H9 (cell line): ENCODE data around the gene CHN1. TPM values are rescaled to one million over a fixed set of nuclear protein-coding genes. Genes with fewer than 3 reads are reported as not detected.

Source experiments
- DNase-seq: peaks from one replicate; pipeline ENCODE4 v3.0.0-alpha.2; 2017
- H2AFZ ChIP-seq: one replicate; pipeline ENCODE4 v1.6.1; 2013; ENCODE audit warnings: mild to moderate bottlenecking, low read length, control low read depth, moderate library complexity
- H2AK5ac ChIP-seq: 2 replicates; pipeline ENCODE4 v1.6.1; 2013; ENCODE audit warnings: low read length, control low read depth, mixed read lengths; ENCODE audit not compliant: insufficient read length
- H2BK120ac ChIP-seq: one replicate; pipeline ENCODE4 v1.6.1; 2013; ENCODE audit warnings: low read depth, mild to moderate bottlenecking, low read length, control low read depth, inconsistent platforms; ENCODE audit not compliant: poor library complexity, severe bottlenecking
- H2BK12ac ChIP-seq: 2 replicates; pipeline ENCODE4 v1.6.1; 2013; ENCODE audit warnings: low read length, control low read depth, mixed read lengths, low read depth; ENCODE audit not compliant: insufficient read length
- H2BK15ac ChIP-seq: 2 replicates; pipeline ENCODE4 v1.6.1; 2013; ENCODE audit warnings: low read depth, low read length, control low read depth
- H2BK20ac ChIP-seq: one replicate; pipeline ENCODE4 v1.6.1; 2013; ENCODE audit warnings: low read depth, mild to moderate bottlenecking, low read length, control low read depth, inconsistent platforms; ENCODE audit not compliant: poor library complexity, severe bottlenecking
- H2BK5ac ChIP-seq: 2 replicates; pipeline ENCODE4 v1.6.1; 2013; ENCODE audit warnings: low read length, control low read depth, mixed read lengths; ENCODE audit not compliant: insufficient read length
- H3K14ac ChIP-seq: 2 replicates; pipeline ENCODE4 v1.6.1; 2013; ENCODE audit warnings: low read length, control low read depth; ENCODE audit not compliant: insufficient read depth
- H3K18ac ChIP-seq: 2 replicates; pipeline ENCODE4 v1.6.1; 2013; ENCODE audit warnings: low read depth, mild to moderate bottlenecking, mixed read lengths, low read length, control low read depth; ENCODE audit not compliant: insufficient read length
- H3K23ac ChIP-seq: 2 replicates; pipeline ENCODE4 v1.6.1; 2013; ENCODE audit warnings: low read length, control low read depth, mixed read lengths, low read depth; ENCODE audit not compliant: insufficient read length
- H3K23me2 ChIP-seq: 2 replicates; pipeline ENCODE4 v1.6.1; 2013; ENCODE audit warnings: low read depth, mild to moderate bottlenecking, mixed read lengths, low read length, control low read depth; ENCODE audit not compliant: insufficient read length, poor library complexity, severe bottlenecking
- H3K27ac ChIP-seq: 2 replicates; pipeline ENCODE4 v1.5.1; 2013; ENCODE audit warnings: low read length, control low read depth, mixed read lengths, low read depth; ENCODE audit not compliant: insufficient read length
- H3K27me3 ChIP-seq: 2 replicates; pipeline ENCODE4 v1.6.1; 2013; ENCODE audit warnings: low read length, control low read depth, inconsistent platforms; ENCODE audit not compliant: insufficient read depth
- H3K4ac ChIP-seq: 2 replicates; pipeline ENCODE4 v1.6.1; 2013; ENCODE audit warnings: low read depth, mild to moderate bottlenecking, control low read depth, inconsistent platforms, low read length, moderate library complexity
- H3K4me1 ChIP-seq: 2 replicates; pipeline ENCODE4 v1.6.1; 2013; ENCODE audit warnings: low read length, control low read depth, inconsistent platforms; ENCODE audit not compliant: insufficient read depth
- H3K4me2 ChIP-seq: 2 replicates; pipeline ENCODE4 v1.6.1; 2013; ENCODE audit warnings: low read length, control low read depth, mixed read lengths; ENCODE audit not compliant: insufficient read length, insufficient read depth
- H3K56ac ChIP-seq: 2 replicates; pipeline ENCODE4 v1.6.1; 2013; ENCODE audit warnings: low read depth, mild to moderate bottlenecking, mixed read lengths, low read length, control low read depth; ENCODE audit not compliant: insufficient read length
- H3K79me1 ChIP-seq: 2 replicates; pipeline ENCODE4 v1.6.1; 2013; ENCODE audit warnings: low read depth, mild to moderate bottlenecking, moderate library complexity, low read length, control low read depth, inconsistent platforms; ENCODE audit not compliant: insufficient read depth, poor library complexity, severe bottlenecking
- H3K79me2 ChIP-seq: 2 replicates; pipeline ENCODE4 v1.6.1; 2013; ENCODE audit warnings: low read length, control low read depth, inconsistent platforms; ENCODE audit not compliant: insufficient read depth
- H3K9ac ChIP-seq: 2 replicates; pipeline ENCODE4 v1.6.1; 2013; ENCODE audit warnings: low read length, control low read depth, mixed read lengths; ENCODE audit not compliant: insufficient read length; ENCODE audit errors: extremely low read depth
- H3K9me3 ChIP-seq: one replicate; pipeline ENCODE4 v1.6.1; 2013; ENCODE audit warnings: low read depth, low read length, inconsistent platforms; ENCODE audit not compliant: control insufficient read depth
- H3T11ph ChIP-seq: one replicate; pipeline ENCODE4 v1.6.1; 2013; ENCODE audit warnings: mild to moderate bottlenecking, low read length, control low read depth, inconsistent platforms
- H4K20me1 ChIP-seq: one replicate; pipeline ENCODE4 v1.6.1; 2013; ENCODE audit not compliant: control insufficient read depth, insufficient read length, insufficient read depth
- H4K5ac ChIP-seq: 2 replicates; pipeline ENCODE4 v1.6.1; 2013; ENCODE audit warnings: low read depth, mild to moderate bottlenecking, mixed read lengths, low read length, control low read depth; ENCODE audit not compliant: insufficient read length
- H4K8ac ChIP-seq: replicated peaks from 2 replicates; pipeline ENCODE4 v1.6.1; 2013; ENCODE audit warnings: low read length, control low read depth, mixed read lengths, low read depth; ENCODE audit not compliant: insufficient read length
- H4K91ac ChIP-seq: 2 replicates; pipeline ENCODE4 v1.6.1; 2013; ENCODE audit warnings: low read depth, mild to moderate bottlenecking, moderate library complexity, mixed read lengths, low read length, control low read depth; ENCODE audit not compliant: insufficient read length
- H3K27ac Mint-ChIP-seq, 3 experiments: 2 replicates in 2 of 3; 3 replicates in 1 of 3; pipeline ENCODE4 v1.8.0; 2020 to 2021; ENCODE audit warnings: mixed read lengths in 3 of 3, mild to moderate bottlenecking in 1 of 3, moderate library complexity in 1 of 3
- H3K27me3 Mint-ChIP-seq: 2 replicates; pipeline ENCODE4 v1.8.0; 2021; ENCODE audit warnings: low read depth, mild to moderate bottlenecking, moderate library complexity, mixed read lengths
- H3K36me3 Mint-ChIP-seq, 3 experiments: 2 replicates in 2 of 3; 3 replicates in 1 of 3; pipeline ENCODE4 v1.8.0; 2020 to 2021; ENCODE audit warnings: low read depth in 3 of 3, mixed read lengths in 3 of 3; ENCODE audit not compliant: insufficient read depth in 1 of 3
- H3K4me1 Mint-ChIP-seq, 2 experiments: 2 replicates each; pipeline ENCODE4 v1.8.0; 2020; ENCODE audit warnings: mixed read lengths in 2 of 2
- H3K4me3 Mint-ChIP-seq, 2 experiments: 2 replicates in 1 of 2; 3 replicates in 1 of 2; pipeline ENCODE4 v1.8.0; 2020 to 2021; ENCODE audit warnings: mild to moderate bottlenecking in 2 of 2, mixed read lengths in 2 of 2, moderate library complexity in 1 of 2
- H3K9me3 Mint-ChIP-seq, 2 experiments: 2 replicates in 1 of 2; 3 replicates in 1 of 2; pipeline ENCODE4 v1.8.0; 2020; ENCODE audit warnings: mild to moderate bottlenecking in 2 of 2, mixed read lengths in 2 of 2, moderate library complexity in 1 of 2
- WGBS: extraction: QIAGEN DNeasy Blood & Tissue Kit; methylation state at CpG from one replicate; pipeline ENCODE4 v1.1.7; 2013; ENCODE audit warnings: missing lambda C conversion rate, low lambda C conversion rate, mixed read lengths; ENCODE audit not compliant: insufficient read length; ENCODE audit errors: extremely low coverage; 5-methylcytosine and 5-hydroxymethylcytosine counted together
- total RNA-seq: library from RNA; stranded (reverse); gene quantifications from 2 replicates; pipeline ENCODE4 v1.2.1, GENCODE V29; 2021
- TF ChIP-seq, protein P1 (sequence below): fragments of 200-600 bp; sonication (generic); conservative IDR thresholded peaks from 3 replicates; pipeline ENCODE4 v1.8.0; 2021; ENCODE audit warnings: antibody characterized with exemption, mild to moderate bottlenecking

The CHN1 gene
- total RNA-seq, 1 experiment from 2014 or later = 33.9 TPM

DNA sequence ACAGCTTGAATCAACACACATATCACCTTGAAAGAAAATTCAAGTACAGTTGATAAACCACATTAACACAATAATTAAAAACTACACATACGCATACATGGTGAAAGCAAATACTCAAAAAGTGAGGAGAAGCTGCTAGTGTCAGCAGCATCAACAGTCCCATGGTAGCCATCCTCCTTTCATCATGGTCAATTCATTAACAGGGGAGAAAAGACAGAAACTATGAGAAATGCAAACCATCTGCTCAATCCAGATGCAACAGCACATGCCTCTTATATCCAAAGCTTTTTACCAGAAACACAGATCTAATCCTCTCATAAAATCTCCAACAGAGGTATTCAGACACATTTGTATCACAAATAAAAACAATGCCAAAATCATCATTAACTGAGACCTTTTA lies 159.0 kb downstream of the CHN1 start:
- no peak overlapping the region for H4K8ac ChIP-seq
- H2AFZ ChIP-seq = no peak overlapping the region
- H4K91ac ChIP-seq = no peak overlapping the region
- no peak overlapping the region for H3K56ac ChIP-seq
- no peak overlapping the region for H3K27ac ChIP-seq
- H3K4me1 Mint-ChIP-seq = peaks cover 72 to 80% of the 10 kb centered on the region in 2 experiments
- no peak overlapping the region for H3K4ac ChIP-seq
- no peaks in the 10 kb centered on the region for H4K20me1 ChIP-seq
- no peak overlapping the region for H3K23ac ChIP-seq
- H3K9me3 Mint-ChIP-seq = no peaks in the 10 kb centered on the region
- no peak overlapping the region for H2BK15ac ChIP-seq
- H3T11ph ChIP-seq = no peak overlapping the region
- H2BK5ac ChIP-seq = no peak overlapping the region
- DNase-seq = no peak
- no peak overlapping the region for H2AK5ac ChIP-seq
- H3K18ac ChIP-seq = no peak overlapping the region
- no peaks in the 10 kb centered on the region for H3K79me1 ChIP-seq
- H4K5ac ChIP-seq = no peak overlapping the region
- WGBS = no CpG with 5 or more reads among the region's 1 CpG
- no peaks in the 10 kb centered on the region for H3K9me3 ChIP-seq
- peaks cover 0 to under 1% (median 0%) of the 10 kb centered on the region in 3 experiments; a peak in 1 of 7 replicates for H3K36me3 Mint-ChIP-seq
- no peak overlapping the region for H2BK20ac ChIP-seq
- no peak overlapping the region for H3K9ac ChIP-seq
- peak overlapping the region; percentile 49 for H3K4me2 ChIP-seq
- no peaks in the 10 kb centered on the region for H3K27me3 Mint-ChIP-seq
- H3K79me2 ChIP-seq = no peaks in the 10 kb centered on the region
- H3K14ac ChIP-seq = no peak overlapping the region
- H3K4me1 ChIP-seq = peaks cover 11% of the 10 kb centered on the region
- H3K4me3 Mint-ChIP-seq = peak overlapping the region; percentile 33 to 46
- TF ChIP-seq, protein P1, sequence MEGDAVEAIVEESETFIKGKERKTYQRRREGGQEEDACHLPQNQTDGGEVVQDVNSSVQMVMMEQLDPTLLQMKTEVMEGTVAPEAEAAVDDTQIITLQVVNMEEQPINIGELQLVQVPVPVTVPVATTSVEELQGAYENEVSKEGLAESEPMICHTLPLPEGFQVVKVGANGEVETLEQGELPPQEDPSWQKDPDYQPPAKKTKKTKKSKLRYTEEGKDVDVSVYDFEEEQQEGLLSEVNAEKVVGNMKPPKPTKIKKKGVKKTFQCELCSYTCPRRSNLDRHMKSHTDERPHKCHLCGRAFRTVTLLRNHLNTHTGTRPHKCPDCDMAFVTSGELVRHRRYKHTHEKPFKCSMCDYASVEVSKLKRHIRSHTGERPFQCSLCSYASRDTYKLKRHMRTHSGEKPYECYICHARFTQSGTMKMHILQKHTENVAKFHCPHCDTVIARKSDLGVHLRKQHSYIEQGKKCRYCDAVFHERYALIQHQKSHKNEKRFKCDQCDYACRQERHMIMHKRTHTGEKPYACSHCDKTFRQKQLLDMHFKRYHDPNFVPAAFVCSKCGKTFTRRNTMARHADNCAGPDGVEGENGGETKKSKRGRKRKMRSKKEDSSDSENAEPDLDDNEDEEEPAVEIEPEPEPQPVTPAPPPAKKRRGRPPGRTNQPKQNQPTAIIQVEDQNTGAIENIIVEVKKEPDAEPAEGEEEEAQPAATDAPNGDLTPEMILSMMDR = no peak
- H3K23me2 ChIP-seq = no peaks in the 10 kb centered on the region
- no peak overlapping the region for H2BK120ac ChIP-seq
- H3K27ac Mint-ChIP-seq = peak overlapping the region in 2 of 3 experiments; percentile 27 to 85; a peak in 6 of 7 replicates
- H3K27me3 ChIP-seq = no peaks in the 10 kb centered on the region
- no peak overlapping the region for H2BK12ac ChIP-seq
